CD4-positive, alpha-beta T cell treated with Interleukin-2 at 100 ng/mL for 4 hours (primary cell): ENCODE measurements around the gene BTD.
A peak's percentile ranks its signal among the peaks of the same experiment; 100 is the strongest.

Experiments
- DNase-seq: peaks from one replicate; pipeline ENCODE4 v3.0.0-alpha.2; 2020; ENCODE audit warnings: low spot score

Gene BTD, protein sequence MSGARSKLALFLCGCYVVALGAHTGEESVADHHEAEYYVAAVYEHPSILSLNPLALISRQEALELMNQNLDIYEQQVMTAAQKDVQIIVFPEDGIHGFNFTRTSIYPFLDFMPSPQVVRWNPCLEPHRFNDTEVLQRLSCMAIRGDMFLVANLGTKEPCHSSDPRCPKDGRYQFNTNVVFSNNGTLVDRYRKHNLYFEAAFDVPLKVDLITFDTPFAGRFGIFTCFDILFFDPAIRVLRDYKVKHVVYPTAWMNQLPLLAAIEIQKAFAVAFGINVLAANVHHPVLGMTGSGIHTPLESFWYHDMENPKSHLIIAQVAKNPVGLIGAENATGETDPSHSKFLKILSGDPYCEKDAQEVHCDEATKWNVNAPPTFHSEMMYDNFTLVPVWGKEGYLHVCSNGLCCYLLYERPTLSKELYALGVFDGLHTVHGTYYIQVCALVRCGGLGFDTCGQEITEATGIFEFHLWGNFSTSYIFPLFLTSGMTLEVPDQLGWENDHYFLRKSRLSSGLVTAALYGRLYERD

DNA sequence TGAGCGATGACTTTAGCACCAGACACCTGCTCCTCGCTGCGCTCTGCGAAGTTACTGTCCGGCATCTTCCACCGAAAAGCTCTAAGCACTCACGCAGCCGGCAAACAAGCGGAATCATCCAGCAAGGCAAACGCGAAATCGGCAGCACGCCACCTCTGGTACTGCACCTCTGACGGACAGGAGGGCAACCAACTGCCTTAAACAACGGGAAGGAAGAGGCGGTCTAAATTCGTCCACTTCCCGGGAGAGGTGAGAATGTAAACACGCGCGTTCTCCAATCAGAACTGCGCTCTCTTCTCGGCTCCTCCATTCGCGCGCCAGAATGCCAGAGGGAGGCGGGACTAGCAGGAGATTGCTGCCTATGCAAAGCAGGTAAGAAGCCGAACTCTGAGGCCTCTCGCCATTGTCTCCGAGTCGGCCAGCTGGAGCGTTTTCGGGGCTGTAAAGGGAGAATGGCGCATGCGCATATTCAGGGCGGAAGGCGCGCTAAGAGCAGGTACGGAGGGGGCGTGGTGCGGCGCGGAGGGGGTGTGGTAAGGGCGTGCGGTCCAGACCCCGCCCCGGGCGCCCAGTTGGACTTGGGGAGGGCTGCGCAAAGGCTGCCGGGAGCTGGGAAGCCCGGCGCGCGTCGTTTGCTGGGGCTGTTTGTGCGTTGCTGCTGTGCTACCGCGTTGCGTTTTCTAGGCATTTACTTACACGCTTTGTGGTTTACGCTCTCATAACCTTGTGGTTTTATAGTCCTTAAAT, at the start of gene BTD, which contains the start of gene HACL1:
BTD (plus strand) TSS at position 347 of the 747 bp plus-strand sequence. CDS start 33,695 bp downstream, outside the sequence.
HACL1 (minus strand) TSS at position 171 of the 747 bp plus-strand sequence; CDS start at position 65, 106 bp downstream.
- peak; percentile 99 for DNase-seq

DNA sequence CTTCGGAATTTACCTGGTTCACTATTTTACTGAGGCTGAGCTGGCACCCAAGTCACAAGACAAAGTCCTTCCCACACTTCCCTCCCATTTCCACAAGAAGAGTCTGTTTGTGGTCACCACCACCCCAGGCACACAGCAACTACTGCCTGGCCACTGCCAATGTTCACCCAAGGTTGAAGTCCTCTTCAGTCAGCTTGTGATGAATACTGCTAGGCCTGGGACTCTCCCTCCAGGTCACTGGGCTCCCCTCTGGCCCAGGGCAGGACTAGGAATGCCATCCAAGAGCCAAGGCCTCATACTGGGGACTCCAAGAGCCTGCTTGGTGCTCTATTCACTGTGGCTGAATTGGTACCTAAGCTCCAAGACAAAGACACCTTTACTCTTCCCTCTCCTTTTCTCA, 49.6 kb upstream of the BTD start:
- no peak for DNase-seq

DNA sequence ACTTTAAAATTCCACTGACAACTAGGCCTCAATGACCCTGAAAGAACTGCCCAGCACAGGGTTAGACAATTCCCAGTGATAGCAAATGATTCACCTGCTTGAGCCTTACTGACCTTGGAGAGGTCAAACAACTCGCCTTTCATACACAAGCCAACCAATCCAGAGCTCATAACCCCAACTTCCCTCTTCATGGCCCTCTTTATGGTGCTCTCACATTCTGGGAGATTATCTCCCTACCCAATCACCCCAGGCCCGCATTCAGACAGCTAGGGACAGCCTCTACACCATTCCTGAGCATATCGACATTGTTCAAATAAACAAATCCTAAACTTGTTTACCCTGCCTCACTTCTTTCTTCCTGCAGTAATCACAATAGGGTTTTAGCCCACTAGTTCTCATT, 47.8 kb upstream of the BTD start:
- no peak for DNase-seq

DNA sequence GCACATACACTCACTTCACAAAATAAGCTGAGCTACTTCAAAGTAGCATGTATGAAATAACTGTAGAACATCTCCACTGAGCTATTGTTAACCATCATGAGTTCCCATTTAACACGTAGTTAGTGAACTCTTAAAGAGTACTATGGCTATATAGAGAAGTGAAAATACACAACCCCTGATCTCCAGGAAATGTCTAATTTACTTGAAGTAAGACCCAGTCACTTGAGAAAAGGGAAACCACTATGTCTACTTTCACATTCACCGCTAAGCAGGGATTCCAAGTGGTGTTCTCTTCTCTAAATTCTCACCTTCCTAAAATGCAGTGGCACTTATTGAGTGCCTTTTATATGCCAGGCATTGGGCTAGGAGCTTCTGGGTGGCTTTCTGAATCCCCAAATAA, 45.0 kb upstream of the BTD start:
- peak; percentile 42 for DNase-seq

DNA sequence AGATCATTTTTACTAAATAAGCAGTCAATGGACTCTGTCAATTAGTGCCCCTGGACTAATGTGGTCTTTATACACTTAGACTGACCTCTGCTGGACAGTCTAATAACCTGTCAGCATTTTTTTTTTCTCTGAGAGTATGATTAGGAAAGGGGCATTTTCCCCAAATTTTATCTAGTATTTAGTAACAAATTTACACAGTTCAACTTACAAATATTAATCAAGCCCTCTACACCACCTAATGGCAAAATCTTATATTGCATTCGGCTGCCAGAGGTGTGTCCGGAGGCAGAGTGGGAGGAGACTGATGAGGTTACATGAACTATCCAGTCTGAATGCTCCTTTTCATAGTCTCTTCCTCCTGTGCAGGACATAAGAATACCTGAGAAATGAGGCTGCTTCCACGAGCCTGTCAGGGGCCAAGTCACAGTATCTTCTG, 44.0 kb upstream of the BTD start:
- DNase-seq = peak; percentile 89

DNA sequence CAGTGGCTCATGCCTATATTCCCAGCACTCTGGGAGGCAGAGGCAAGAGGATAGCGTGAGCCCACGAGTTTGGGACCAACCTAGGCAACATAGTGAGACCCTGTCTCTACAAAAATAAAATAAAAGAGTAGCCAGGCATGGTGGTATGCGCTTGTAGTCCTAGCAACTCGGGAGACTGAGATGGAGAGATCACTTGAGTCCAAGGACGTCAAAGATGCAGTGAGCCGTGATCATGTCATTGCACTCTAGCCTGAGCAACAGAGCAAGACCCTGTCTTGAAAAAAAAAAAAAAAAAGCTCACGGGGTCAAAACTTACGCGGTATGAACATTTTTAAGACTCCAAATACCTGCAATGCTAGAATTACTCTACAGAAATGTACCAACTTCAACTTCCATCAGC, 43.0 kb upstream of the BTD start:
- DNase-seq = no peak

DNA sequence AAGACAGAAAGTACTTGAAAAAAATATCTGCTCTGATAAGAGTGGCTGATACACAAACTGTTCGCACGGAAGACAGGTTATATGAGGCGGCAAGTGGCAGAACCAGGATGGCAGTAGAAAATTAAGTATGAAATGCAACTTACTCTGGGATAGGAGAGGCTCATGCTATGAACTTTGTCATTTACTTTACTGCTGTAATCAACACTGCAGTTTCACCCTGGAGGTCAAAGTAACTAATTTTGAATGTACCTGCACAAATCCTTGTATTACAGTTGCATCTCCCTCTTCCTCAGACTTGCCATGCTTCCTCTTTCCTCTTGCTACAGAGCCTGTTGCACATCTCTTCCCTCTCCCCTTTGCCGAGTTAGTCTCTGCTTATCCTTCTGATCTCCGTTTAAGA, 39.0 kb upstream of the BTD start:
- DNase-seq = no peak

DNA sequence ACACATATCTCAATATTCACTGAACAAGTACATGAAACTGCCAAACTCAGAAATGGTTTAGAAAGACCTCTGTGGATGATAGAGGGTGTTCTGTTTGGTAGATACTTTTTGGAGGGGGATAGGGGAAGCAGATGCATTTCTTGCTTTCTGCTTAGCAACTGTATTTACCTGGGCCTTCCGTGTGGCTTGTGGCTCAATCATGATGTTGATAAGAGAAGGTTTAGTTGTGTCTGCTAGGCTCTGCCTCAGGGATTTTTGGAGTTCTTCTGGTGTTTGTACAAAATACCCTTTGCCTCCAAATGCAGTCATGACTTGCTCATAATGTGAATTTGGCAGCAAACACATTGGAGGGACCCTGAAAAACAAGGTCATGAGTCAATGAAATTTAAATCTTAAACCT, 38.4 kb upstream of the BTD start:
- DNase-seq = no peak

DNA sequence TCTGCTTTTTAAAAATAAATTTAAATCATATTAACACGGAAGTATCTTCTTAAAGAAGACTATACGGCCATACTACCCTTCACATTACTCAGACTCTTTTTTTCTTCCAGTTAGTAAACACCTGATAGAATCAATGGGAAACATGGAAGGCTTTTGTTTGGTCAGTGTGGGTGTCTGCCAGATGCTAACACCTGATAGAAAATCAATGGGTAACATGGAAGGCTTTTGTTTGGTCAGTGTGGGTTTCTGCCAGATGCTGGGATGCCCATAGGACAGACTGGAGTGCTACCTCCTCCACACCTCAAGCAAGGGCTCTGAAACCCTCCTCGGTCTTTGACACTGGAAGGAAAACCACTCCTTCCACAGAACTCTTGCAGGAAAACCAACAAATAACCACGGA, 29.4 kb upstream of the BTD start:
- no peak for DNase-seq

DNA sequence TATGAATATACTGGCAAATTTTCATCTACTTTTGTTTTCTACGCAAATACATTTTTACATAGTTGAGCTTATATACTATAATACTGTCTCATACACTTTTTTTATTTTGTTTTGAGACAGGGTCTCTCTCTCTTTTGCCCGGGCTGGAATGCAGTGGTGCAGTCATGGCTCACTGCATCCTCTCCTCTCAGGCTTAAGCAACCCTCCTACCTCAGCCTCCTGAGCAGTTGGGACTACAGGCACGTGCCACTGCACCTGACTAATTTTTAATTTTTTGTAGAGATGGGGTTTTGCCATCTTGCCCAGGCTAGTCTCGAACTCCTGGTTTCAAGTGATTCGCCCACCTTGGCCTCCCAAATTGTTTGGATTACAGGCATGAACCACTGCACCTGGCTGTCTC, 26.1 kb upstream of the BTD start:
- no peak for DNase-seq

DNA sequence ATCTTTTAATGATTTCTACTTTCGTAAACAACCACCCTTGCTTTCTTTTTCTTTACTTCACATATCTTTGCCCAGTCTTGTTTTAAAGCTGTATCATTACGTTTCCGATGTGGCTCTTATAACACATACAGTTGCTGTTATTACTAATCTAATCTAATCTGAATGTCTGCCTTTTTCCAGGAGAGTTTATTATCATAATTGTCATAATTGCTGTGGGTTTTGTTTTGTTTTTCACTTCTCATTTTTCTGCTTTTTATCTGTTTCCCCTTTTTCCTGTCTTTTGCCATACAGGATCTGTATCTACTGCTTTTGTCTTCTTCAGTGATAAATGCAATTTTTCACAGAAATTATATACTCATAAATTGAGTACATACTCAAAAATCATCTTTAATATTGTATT, 25.1 kb upstream of the BTD start:
- no peak for DNase-seq

DNA sequence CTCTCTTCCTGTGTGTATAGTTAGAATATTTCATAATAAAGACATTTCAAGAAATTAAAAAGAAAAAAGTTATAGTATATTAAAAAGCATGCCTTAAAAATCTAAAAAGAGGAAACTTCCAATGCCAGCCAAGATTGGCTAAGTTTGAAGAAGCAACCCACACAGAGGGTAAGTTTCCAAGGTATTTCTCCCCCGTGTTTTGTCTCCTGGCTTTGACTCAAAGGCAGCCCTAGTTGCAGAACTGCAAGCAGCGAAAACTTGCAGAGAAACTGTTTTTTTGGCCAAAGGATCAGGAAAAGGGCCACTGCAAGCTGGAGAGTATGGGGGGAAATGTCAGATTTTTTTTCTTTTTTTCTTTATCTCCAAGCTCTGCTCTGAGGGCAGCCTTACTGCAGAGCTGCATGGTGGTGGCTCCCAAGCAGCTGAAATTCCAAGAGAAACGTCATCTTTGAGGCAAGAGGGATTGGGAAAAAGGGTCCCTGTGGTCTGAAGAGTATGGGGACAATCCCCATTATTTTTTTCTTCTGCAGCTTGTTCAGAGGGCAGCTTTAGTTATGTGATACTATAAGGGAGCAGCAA, 23.2 kb upstream of the BTD start:
- no peak for DNase-seq

DNA sequence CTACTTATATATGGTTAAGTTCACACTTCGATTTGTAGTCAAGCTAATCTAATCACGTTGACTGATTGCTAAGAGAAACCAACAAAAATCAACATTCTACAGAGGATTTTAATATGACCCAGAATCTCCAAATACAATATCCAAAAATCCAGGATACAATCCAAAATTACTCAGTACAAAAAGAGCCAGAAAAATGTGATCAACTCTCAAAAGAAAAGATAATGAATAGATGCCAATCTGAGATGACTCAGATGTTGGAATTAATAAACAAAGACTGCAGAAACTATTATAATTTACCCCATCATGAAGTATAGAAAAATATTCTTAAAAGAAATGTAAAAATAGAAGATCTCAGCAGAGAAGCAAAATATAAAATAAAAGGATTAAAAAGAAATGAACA, 22.5 kb upstream of the BTD start:
- no peak for DNase-seq

DNA sequence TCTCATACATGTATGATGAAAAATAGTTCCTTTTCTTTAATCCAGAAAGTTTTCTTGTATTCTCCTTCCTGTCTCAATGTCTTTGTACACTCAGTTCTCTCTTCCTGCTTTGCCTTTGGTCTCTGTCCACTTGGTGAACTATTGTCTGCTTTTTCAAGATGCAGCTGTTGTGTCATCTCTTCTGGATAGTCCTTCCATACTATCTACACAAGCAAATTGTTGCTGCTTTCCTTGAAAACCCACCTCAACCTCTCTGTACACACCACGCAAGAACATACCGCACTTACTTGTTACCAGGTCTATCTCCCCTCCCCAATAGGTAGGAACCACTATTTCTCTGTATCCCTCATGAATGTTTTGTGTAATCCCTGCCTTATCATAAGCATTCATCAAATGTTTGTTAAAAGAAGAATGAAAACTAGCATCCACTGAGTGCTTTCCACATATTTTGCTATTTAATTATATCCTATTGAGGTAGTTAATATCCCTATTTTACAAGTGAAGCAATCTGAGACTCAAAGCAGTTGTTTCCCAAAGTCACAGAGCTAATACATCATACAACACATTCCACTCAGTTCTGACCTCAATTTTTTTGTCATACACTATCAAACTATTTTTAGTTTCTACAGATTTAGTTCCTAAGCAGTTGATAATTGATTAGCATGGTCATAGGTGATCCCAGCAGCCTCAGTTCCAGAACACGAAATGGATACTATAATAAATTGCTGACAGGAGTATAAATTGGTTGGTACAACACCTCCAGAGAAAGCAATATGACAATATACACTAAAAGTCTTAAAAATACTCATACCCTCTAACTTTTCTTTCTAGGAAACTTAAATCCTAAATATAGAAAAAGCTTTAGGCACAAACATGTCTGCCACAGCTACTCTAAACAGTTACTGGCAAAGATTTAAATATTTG, 19.8 kb upstream of the BTD start:
- no peak for DNase-seq

DNA sequence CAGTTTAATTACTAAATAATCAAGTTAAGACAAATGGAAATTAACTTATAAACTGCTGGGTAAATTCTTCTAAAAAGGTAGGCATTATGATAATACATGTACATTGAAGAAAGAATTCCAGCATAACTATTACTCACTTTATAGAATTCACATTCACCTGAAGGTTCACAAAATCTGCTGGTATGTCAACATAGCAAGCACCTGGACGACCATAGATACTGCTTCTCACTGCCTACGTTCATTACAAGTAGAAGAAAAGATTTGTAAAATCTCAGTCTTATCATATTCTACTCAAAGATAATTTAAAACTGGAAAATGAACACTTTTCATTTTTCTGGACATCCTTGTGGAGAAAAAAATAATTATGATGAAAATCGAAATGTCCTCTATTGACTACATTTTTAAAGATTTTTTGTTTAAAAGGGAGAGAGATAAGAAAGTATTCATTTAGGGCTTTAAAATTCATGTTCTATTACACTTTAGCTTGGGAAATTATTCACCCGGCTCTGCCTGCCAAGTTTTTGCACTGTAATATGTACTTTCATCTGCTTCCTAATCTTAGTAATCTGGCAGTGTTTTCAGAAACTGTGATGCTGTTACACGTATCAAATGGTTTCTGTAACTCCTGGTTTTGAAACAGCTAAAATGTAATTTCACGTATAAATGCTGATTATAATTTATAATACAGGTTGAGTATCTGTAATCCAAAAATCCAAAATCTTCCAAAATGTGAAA, 16.3 kb upstream of the BTD start:
- no peak for DNase-seq

DNA sequence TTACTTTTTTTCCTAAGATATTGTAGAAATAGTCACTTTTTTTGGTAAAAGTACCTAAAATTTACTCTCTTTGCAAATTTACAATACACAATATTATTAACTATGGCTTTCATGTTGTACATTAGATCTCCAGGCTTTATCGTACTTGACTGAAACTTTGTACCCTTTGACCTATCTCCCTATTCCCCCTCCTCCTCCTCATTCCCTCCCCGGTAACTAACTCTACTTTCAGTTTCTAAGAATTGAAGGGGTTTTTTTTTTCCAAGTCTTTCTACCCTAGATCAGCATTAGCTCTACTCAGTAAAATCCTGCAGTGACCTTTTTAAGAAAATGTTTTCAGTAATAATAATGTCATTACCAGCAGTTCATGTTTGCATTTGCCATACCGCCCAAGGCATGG, 10.3 kb upstream of the BTD start:
- DNase-seq = no peak

DNA sequence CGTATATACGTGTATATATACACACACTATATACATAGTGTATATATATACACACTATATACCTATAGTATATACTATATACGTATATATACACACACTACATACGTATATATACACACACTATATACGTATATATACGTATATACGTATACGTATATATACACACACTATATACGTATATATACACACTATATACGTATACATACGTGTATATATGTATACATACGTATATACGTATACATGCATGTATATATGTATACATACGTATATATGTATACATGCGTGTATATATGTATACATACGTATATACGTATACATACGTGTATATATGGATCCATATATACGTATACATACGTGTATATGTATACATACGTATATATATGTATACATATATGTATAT, 9.6 kb upstream of the BTD start:
- DNase-seq = no peak

DNA sequence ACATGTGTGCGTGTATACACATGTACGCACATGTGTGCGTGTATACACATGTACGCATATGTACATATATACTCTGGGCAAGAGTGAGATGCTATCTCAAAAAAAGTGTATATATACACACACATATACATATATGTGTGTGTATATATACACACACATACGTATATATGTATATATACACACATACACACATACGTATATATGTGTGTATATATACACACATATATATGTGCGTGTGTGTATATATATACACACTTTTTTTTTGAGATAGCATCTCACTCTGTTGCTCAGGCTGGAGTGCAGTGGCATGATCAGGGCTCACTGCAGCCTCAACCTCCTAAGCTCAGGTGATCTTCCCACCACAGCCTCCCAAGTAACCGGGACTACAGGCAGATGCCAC, 8.6 kb upstream of the BTD start:
- no peak for DNase-seq

DNA sequence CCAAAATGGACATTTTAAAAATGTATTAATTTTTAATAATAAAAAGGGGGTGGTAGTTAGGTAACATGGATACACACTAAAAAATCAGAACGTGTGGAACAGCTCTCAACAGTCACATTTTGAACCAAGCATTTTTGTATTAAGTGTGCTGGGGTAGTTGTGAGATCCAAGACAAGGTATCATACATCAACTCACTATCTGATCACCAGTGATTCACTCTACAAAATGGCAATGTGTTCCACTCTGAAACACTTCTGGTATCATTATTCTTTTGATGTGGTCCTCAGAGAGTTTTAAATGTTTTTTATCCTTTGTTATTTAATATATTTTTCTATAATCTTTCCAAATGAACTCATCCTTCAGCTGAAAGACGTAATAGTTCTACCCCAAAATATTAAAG, 5.6 kb upstream of the BTD start:
- DNase-seq = no peak

DNA sequence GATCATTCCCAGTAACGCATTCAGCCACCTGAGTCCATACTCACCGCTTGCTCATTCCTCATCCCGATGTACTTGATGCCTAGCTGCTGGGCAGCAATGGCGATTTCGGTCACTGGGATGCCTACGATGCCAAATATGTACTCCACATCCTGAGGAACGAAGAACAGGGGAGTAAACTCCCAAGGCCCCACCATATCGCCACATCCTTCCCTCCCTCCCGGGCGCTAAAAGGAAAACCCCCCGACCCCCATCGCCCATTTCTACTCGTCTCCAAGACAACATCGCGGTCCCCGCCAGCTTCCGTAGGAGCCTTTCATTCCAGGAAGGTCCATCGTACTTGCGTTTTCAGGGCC, 523 bp upstream of the BTD start:
- DNase-seq = no peak

DNA sequence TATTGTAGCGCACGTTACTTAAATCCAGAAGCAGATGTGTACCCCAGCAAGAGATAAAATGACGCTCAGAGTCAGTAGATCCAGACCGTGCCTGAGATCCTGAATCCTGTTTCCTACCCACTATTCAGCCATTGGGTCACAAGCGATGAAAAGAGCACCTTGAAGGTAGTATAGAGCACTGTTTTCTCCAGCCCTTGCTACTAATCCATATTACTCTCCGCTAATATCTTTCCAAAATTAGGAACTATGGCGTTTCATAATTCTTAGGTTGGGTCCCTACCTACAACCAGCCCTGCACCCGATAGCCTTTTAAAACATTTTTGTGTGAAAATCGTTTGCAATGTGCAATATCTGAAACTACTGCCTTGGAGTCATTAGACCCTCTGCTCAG, 596 bp downstream of the BTD start:
- DNase-seq = no peak
